ENCODE results near the gene CTBP1.

The CTBP1 gene

DNA sequence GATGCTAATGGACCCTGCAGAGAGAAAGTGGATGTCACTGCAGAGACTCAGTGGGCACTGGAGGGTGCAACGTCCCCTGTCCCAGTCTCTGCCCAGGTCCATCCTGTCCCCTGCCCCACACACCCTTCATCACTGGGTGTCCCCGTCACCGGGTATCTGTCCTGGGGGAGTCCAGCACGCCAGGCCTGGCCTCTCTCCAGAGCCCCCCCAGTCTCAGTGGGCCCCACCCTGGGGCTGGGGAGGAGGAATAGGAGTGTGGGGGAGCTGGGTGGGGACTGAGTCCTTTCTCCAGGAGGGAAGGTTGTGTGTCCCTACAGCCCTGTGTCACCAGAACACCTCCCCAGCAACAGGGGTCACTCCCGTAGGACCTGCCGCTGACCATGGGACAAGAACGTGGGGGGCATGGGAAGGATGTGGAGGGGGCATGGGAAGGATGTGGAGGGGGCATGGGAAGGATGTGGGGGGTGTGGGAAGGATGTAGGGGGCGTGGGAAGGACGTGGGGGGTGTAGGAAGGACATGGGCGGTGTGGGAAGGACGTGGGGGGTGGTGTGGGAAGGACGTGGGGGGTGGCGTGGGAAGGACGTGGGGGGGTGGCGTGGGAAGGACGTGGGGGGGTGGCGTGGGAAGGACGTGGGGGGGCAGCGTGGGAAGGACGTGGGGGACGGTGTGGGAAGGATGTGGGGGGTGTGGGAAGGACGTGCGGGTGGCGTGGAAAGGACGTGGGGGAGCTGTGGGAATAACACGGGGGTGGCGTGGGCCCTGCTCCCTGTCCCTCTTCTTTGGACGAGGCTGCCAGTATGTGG lies 55.5 kb downstream of the CTBP1 start:
- Histone ChIP-seq H3K4me1 (ENCODE audit: control insufficient read depth, insufficient read depth, low read length) (peaks cover 53% of the 10 kb centered on the region), H3K9me3 (replicated peaks; ENCODE audit: low read length) (no peaks in the 10 kb centered on the region), H3K9ac (ENCODE audit: low read depth, low read length) (peak overlapping the region; percentile 87), H3K36me3 (ENCODE audit: insufficient read depth, low read length) (no peaks in the 10 kb centered on the region), H3K4me3 (ENCODE audit: low read length) (peak overlapping the region; percentile 72), H3K4me2 (ENCODE audit: low read length) (peak overlapping the region; percentile 85), H3K27me3 (ENCODE audit: control insufficient read depth, insufficient read depth, low read length) (no peaks in the 10 kb centered on the region)

DNA sequence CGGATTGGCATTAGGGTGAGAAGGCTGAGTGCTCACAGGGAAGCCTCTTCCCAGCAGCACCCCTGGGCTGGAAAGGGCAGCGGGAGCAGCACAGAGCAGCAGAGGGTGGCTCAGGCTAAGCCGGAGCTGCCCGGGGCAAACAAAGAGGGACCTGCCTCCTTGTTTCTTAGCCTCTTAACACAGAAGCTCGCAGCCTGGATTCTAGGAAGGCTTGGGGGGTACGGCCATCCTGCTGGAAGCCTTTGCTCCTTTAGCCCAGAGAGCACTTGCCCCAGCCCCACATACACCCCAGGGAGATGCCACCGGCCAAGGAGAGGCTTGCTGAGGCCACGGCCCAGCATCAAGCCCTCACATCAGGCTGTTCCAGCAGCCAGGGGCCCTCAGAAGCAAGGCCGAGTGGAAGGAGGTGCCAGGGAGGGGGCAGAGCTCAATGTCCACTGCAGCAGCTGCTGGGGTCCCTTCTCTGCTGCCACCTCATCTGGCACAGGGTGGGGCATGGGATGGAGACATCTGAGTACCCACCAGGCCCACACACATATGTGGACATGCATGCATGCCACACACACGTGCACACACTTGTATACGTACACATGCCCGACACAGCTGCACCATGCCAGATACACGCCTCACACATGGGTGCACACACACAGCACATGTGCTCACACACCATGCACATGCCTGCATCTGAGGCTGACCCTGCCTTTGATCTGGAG lies 56.3 kb downstream of the CTBP1 start:
- Histone ChIP-seq H3K4me2 (ENCODE audit: low read length) (peak overlapping the region; percentile 74), H3K36me3 (ENCODE audit: insufficient read depth, low read length) (no peaks in the 10 kb centered on the region), H3K4me1 (ENCODE audit: control insufficient read depth, insufficient read depth, low read length) (peaks cover 45% of the 10 kb centered on the region), H3K4me3 (ENCODE audit: low read length) (peak overlapping the region; percentile 47), H3K9ac (ENCODE audit: low read depth, low read length) (peak overlapping the region; percentile 72), H3K27me3 (ENCODE audit: control insufficient read depth, insufficient read depth, low read length) (no peaks in the 10 kb centered on the region), H3K9me3 (replicated peaks; ENCODE audit: low read length) (no peaks in the 10 kb centered on the region)

DNA sequence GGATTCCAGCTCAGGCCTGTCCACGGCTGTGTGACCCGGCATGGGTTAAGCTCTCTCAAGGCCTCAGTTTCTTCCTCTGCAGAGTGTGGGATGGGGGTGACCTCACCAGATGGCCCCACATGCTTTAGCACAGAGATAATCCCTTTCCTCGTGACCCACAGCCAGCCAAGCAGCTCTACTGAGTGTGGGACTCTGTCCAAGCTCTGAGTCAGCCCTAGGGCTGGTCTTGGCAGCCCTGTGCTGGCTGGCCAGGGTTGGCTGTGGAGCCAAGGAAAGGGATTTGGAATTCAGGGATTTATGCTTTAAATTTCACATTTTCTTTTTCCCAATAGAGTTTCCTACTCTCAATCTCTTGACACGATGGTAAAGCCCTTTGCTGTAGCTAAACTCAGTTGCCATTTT lies 56.8 kb downstream of the CTBP1 start:
- no peaks in the 10 kb centered on the region for H3K27me3 ChIP-seq (ENCODE audit: control insufficient read depth, insufficient read depth, low read length)
- H3K9ac ChIP-seq (ENCODE audit: low read depth, low read length) = peak overlapping the region; percentile 72
- peaks cover 44% of the 10 kb centered on the region for H3K4me1 ChIP-seq (ENCODE audit: control insufficient read depth, insufficient read depth, low read length)
- H3K4me3 ChIP-seq (ENCODE audit: low read length) = peak overlapping the region; percentile 47
- no peaks in the 10 kb centered on the region for H3K36me3 ChIP-seq (ENCODE audit: insufficient read depth, low read length)
- no peaks in the 10 kb centered on the region for H3K9me3 ChIP-seq (replicated peaks; ENCODE audit: low read length)
- H3K4me2 ChIP-seq (ENCODE audit: low read length) = peak overlapping the region; percentile 74

DNA sequence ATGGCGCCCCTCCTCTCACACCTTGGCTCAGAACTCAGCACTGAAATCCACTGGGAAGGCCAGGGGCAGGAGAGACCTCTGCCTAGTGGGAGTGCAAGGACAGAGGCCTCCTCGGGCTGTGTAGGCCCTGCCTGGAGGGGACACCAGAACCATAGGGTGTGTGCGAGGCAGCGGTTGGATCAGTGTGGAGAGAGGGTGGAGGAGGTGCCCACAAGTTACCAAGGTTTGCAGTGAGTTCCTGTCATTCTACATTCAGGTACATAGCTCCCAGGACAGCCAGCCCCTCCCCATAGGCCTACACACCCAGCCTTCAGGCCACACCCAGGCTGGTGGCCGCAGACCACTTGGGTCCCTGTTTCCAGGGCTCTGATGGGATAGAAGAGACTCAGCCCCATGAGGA lies 57.3 kb downstream of the CTBP1 start:
- H3K9me3 ChIP-seq (replicated peaks; ENCODE audit: low read length) = no peaks in the 10 kb centered on the region
- H3K4me2 ChIP-seq (ENCODE audit: low read length) = peak overlapping the region; percentile 47
- no peaks in the 10 kb centered on the region for H3K36me3 ChIP-seq (ENCODE audit: insufficient read depth, low read length)
- H3K9ac ChIP-seq (ENCODE audit: low read depth, low read length) = peak overlapping the region; percentile 36
- H3K4me3 ChIP-seq (ENCODE audit: low read length) = peak overlapping the region; percentile 19
- H3K4me1 ChIP-seq (ENCODE audit: control insufficient read depth, insufficient read depth, low read length) = peaks cover 44% of the 10 kb centered on the region
- H3K27me3 ChIP-seq (ENCODE audit: control insufficient read depth, insufficient read depth, low read length) = no peaks in the 10 kb centered on the region

DNA sequence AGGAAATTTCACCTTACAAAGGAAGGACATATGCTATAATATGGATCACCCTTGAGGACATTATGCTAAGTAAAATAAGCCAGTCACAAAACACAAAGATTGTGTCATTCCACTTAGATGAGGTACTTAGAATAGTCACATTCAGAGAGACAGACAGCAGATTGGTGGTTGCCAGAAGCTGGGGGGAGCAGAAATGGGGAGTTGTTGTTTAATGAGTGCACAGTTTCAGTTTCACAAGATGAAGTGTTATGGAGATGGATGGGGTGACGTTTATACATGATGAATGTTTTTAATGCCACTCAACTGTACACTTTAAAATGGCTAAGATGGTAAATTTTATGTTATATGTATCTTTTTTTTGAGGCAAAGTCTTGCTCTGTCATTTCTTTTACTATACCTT lies 61.7 kb downstream of the CTBP1 start:
- Histone ChIP-seq H3K9me3 (replicated peaks; ENCODE audit: low read length) (no peaks in the 10 kb centered on the region), H3K27me3 (ENCODE audit: control insufficient read depth, insufficient read depth, low read length) (no peaks in the 10 kb centered on the region), H3K36me3 (ENCODE audit: insufficient read depth, low read length) (no peaks in the 10 kb centered on the region), H3K9ac (ENCODE audit: low read depth, low read length) (no peak overlapping the region), H3K4me3 (ENCODE audit: low read length) (no peak overlapping the region), H3K4me2 (ENCODE audit: low read length) (no peak overlapping the region), H3K4me1 (ENCODE audit: control insufficient read depth, insufficient read depth, low read length) (peaks cover 29% of the 10 kb centered on the region)

DNA sequence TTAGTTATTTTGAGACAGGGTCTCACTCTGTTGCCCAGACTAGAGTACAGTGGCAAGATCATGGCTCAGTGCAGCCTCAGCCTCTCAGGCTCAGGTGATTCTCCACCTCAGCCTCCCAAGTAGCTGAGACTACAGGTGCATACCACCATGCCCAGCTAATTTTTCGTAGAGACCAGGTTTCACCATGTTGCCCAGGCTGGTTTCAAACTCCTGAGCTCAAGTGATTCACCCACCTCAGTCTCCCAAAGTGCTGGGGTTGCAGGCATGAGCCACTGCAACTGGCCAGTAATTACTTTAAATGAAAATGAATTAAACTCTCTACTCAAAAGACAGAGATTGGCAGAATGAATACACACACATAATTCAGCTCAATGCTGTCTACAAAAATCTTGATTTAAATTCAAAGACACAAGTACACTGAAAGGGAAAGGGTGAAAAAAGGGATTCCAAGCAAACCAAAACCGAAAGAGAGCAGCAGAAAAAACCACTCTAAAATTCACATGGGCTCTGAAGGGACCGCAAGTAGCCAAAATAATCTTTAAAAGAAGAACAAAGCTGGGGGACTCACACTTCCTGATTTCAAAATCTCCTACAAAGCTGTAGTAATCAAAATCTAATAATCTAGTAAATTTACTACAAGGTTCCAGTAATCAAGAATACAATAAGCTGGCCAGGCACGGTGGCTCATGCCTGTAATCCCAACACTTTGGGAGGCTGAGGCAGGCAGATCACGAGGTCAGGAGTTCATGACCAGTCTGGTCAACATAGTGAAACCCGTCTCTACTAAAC lies 64.8 kb downstream of the CTBP1 start:
- H3K4me3 ChIP-seq (ENCODE audit: low read length) = peak overlapping the region; percentile 17
- H3K4me2 ChIP-seq (ENCODE audit: low read length) = peak overlapping the region; percentile 67
- peaks cover 13% of the 10 kb centered on the region for H3K4me1 ChIP-seq (ENCODE audit: control insufficient read depth, insufficient read depth, low read length)
- H3K27me3 ChIP-seq (ENCODE audit: control insufficient read depth, insufficient read depth, low read length) = no peaks in the 10 kb centered on the region
- peak overlapping the region; percentile 28 for H3K9ac ChIP-seq (ENCODE audit: low read depth, low read length)
- H3K36me3 ChIP-seq (ENCODE audit: insufficient read depth, low read length) = no peaks in the 10 kb centered on the region
- no peaks in the 10 kb centered on the region for H3K9me3 ChIP-seq (replicated peaks; ENCODE audit: low read length)

DNA sequence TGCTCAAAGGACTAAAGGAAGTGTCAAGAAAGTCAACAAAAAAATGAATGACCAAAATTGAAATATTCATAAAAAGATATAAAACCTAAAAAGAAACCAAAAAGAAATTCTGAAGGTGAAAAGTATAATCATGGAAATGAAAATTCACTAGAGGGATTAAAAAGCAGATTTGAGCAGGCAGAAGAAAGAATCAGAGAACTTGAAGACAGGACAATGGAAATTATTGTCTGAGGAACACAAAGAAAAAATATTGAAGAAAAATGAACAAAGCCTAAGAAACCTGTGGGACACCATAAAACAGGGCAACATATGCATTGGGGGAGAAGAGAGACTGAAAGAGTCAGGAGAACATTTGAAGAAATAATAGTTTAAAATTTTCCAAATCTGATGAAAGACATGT lies 66.6 kb downstream of the CTBP1 start:
- H3K27me3 ChIP-seq (ENCODE audit: control insufficient read depth, insufficient read depth, low read length) = no peaks in the 10 kb centered on the region
- no peaks in the 10 kb centered on the region for H3K36me3 ChIP-seq (ENCODE audit: insufficient read depth, low read length)
- H3K4me1 ChIP-seq (ENCODE audit: control insufficient read depth, insufficient read depth, low read length) = peaks cover 31% of the 10 kb centered on the region
- H3K9me3 ChIP-seq (replicated peaks; ENCODE audit: low read length) = no peaks in the 10 kb centered on the region
- H3K9ac ChIP-seq (ENCODE audit: low read depth, low read length) = no peak overlapping the region
- no peak overlapping the region for H3K4me2 ChIP-seq (ENCODE audit: low read length)
- no peak overlapping the region for H3K4me3 ChIP-seq (ENCODE audit: low read length)

DNA sequence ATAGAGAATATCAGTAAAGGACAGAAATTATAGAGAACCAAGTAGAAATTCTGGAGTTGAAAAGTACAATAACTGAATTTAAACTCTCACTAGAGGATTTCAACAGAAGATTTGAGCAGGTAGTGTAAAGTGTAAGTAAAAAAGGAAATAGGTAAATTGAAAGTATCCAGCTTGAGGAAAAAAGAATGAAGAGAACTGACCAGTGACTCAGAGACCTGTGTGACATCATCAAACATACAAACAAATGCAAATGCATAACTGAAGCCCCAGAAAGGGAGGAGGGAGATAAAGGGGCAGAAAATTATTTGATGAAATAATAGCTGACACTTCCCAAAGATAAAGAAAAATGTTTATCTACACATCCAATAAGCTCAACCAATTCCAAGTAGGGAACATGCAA lies 68.3 kb downstream of the CTBP1 start:
- Histone ChIP-seq H3K4me3 (ENCODE audit: low read length) (no peak overlapping the region), H3K27me3 (ENCODE audit: control insufficient read depth, insufficient read depth, low read length) (no peaks in the 10 kb centered on the region), H3K4me2 (ENCODE audit: low read length) (no peak overlapping the region), H3K36me3 (ENCODE audit: insufficient read depth, low read length) (no peaks in the 10 kb centered on the region), H3K9me3 (replicated peaks; ENCODE audit: low read length) (no peaks in the 10 kb centered on the region), H3K4me1 (ENCODE audit: control insufficient read depth, insufficient read depth, low read length) (peaks cover 35% of the 10 kb centered on the region), H3K9ac (ENCODE audit: low read depth, low read length) (no peak overlapping the region)

DNA sequence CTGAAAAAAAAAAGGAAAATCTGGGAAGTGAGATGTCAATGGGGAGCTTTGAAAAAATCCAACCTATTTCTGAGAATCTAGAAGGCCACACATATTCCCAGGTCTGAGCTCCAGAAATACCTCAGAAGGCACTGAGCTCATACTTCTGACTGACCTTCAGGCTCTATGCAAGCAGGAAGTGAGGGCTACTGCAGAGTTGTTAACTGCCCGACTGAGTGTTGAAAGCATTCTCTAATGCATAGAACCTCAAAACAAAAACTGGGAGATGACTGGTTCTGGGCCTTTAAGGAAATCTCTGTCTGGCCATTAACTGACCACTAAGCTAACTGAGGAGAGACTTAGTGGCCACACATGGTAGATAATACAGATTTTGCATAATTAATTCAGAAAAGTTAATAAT lies 69.0 kb downstream of the CTBP1 start:
- Histone ChIP-seq H3K9ac (ENCODE audit: low read depth, low read length) (no peak overlapping the region), H3K4me1 (ENCODE audit: control insufficient read depth, insufficient read depth, low read length) (peaks cover 35% of the 10 kb centered on the region), H3K9me3 (replicated peaks; ENCODE audit: low read length) (no peaks in the 10 kb centered on the region), H3K36me3 (ENCODE audit: insufficient read depth, low read length) (peaks cover under 1% of the 10 kb centered on the region), H3K4me2 (ENCODE audit: low read length) (no peak overlapping the region), H3K27me3 (ENCODE audit: control insufficient read depth, insufficient read depth, low read length) (no peaks in the 10 kb centered on the region), H3K4me3 (ENCODE audit: low read length) (no peak overlapping the region)

DNA sequence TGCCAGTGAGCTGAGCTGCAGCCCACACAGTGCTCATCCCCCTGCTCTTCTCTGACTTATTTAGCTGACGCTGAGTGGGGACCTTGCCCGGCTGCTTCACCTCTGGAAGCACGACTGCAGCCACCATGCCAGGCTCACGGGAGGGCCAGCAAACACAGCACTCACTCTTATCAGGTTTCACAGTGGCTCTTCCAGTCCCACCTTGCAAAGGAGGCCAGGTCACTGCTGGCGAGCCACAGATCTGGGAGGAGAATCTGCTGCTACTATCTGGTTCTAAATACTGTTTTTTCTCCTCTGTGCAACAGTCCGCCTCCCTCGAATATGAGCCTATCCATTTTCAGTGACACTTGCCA lies 69.9 kb downstream of the CTBP1 start:
- peaks cover 33% of the 10 kb centered on the region for H3K4me1 ChIP-seq (ENCODE audit: control insufficient read depth, insufficient read depth, low read length)
- H3K36me3 ChIP-seq (ENCODE audit: insufficient read depth, low read length) = peaks cover 3% of the 10 kb centered on the region
- no peak overlapping the region for H3K9ac ChIP-seq (ENCODE audit: low read depth, low read length)
- H3K9me3 ChIP-seq (replicated peaks; ENCODE audit: low read length) = no peaks in the 10 kb centered on the region
- H3K4me2 ChIP-seq (ENCODE audit: low read length) = peak overlapping the region; percentile 23
- no peaks in the 10 kb centered on the region for H3K27me3 ChIP-seq (ENCODE audit: control insufficient read depth, insufficient read depth, low read length)
- H3K4me3 ChIP-seq (ENCODE audit: low read length) = no peak overlapping the region

DNA sequence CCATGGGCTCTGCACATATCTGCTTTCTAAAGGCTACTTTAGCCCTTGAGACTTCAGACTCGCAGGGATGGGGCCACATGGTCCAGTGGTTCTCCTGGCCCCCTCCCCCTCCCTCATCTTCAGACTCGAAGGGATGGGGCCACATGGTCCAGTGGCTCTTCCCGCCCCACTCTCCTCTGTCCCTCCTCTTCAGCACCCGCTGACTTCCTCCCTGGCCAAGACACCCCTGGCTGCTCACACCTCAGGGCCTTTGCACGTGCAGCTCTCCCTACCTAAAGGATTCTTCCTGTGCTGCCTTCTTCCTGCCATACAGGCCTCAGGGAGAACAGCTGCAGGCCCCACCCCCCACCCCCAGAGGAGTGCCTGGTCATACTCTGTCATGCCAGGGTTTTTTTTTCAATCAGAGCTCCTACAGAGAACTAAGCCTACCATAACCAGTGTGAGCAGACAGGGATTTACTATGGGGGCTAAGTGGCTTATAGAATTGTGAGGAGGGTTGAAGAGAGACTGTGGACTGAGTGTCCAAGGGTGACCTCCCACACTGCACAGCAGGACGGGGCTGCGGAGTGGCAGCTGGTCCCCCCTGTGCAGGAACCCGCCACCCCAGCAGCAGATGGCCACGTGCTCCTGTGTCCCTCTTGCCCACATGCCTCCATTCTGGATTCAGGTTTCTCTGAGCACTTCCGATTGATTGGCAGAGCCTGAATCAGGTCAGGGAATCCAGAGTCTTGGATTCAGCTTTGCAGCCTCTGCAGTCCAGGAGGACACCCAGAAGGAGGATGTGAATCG lies 70.4 kb downstream of the CTBP1 start:
- H3K4me2 ChIP-seq (ENCODE audit: low read length) = peak overlapping the region; percentile 23
- no peaks in the 10 kb centered on the region for H3K9me3 ChIP-seq (replicated peaks; ENCODE audit: low read length)
- H3K36me3 ChIP-seq (ENCODE audit: insufficient read depth, low read length) = peaks cover 3% of the 10 kb centered on the region
- no peak overlapping the region for H3K4me3 ChIP-seq (ENCODE audit: low read length)
- H3K4me1 ChIP-seq (ENCODE audit: control insufficient read depth, insufficient read depth, low read length) = peaks cover 32% of the 10 kb centered on the region
- H3K9ac ChIP-seq (ENCODE audit: low read depth, low read length) = no peak overlapping the region
- no peaks in the 10 kb centered on the region for H3K27me3 ChIP-seq (ENCODE audit: control insufficient read depth, insufficient read depth, low read length)

Data from skeletal muscle satellite cell (primary cell).